Keratinocyte (primary cell): ENCODE data around the gene RIOK2. TPM values are rescaled to one million over a fixed set of nuclear protein-coding genes. Genes with fewer than 3 reads are reported as not detected.

ENCODE experiments used
- DNase-seq: peaks from one replicate; pipeline ENCODE4 v3.0.0-alpha.2; 2011; ENCODE audit warnings: low read depth, missing footprints, low spot score
- FAIRE-seq: peaks from 2 replicates; lab custom pipeline; 2011; peaks lifted over from hg19 to GRCh38; lab: Jason Lieb, UNC
- H2AFZ ChIP-seq: 2 replicates; pipeline ENCODE4 v1.6.0; 2012; ENCODE audit warnings: low read length, control low read depth, inconsistent platforms; ENCODE audit not compliant: control insufficient read depth
- H3K27ac ChIP-seq: 2 replicates; pipeline ENCODE4 v1.5.1; 2011; ENCODE audit warnings: low read length; ENCODE audit not compliant: control insufficient read depth, insufficient read depth
- H3K27me3 ChIP-seq: 3 replicates; pipeline ENCODE4 v1.6.0; 2011; ENCODE audit warnings: low read length; ENCODE audit not compliant: control insufficient read depth, insufficient read depth; ENCODE audit errors: extremely low read depth
- H3K36me3 ChIP-seq, 2 experiments: 2 replicates in 1 of 2; 3 replicates in 1 of 2; pipeline ENCODE4 v1.5.1; 2011; ENCODE audit warnings: low read length in 2 of 2, mild to moderate bottlenecking in 1 of 2; ENCODE audit not compliant: control insufficient read depth in 2 of 2, insufficient read depth in 2 of 2; ENCODE audit errors: extremely low read depth in 1 of 2
- H3K4me1 ChIP-seq: 3 replicates; pipeline ENCODE4 v1.5.1; 2011; ENCODE audit warnings: low read length; ENCODE audit not compliant: control insufficient read depth, insufficient read depth; ENCODE audit errors: extremely low read depth
- H3K4me2 ChIP-seq: 3 replicates; pipeline ENCODE4 v1.6.0; 2011; ENCODE audit warnings: low read depth, low read length; ENCODE audit not compliant: control insufficient read depth, insufficient read depth; ENCODE audit errors: extremely low read depth
- H3K4me3 ChIP-seq, 3 experiments: fragments of 200-600 bp in 1 of 3; sonication (generic) in 1 of 3; 2 replicates in 2 of 3; 3 replicates in 1 of 3; pipeline ENCODE4 v1.5.1; 2011 to 2016; ENCODE audit warnings: low read length in 3 of 3, mild to moderate bottlenecking in 3 of 3, control low read depth in 2 of 3, inconsistent platforms in 1 of 3, low read depth in 1 of 3, mixed read lengths in 1 of 3, mixed run types in 1 of 3, moderate library complexity in 1 of 3; ENCODE audit not compliant: control insufficient read depth in 2 of 3, insufficient read depth in 2 of 3; ENCODE audit errors: extremely low read depth in 1 of 3
- H3K79me2 ChIP-seq: 2 replicates; pipeline ENCODE4 v1.6.0; 2012; ENCODE audit warnings: low read length; ENCODE audit not compliant: control insufficient read depth, insufficient read depth
- H3K9ac ChIP-seq: 3 replicates; pipeline ENCODE4 v1.6.0; 2011; ENCODE audit warnings: low read length; ENCODE audit not compliant: control insufficient read depth, insufficient read depth; ENCODE audit errors: extremely low read depth
- H3K9me1 ChIP-seq: 3 replicates; pipeline ENCODE4 v1.6.0; 2011; ENCODE audit warnings: low read length; ENCODE audit not compliant: control insufficient read depth, insufficient read depth; ENCODE audit errors: extremely low read depth
- H3K9me3 ChIP-seq: 2 replicates; pipeline ENCODE4 v1.5.1; 2012; ENCODE audit warnings: low read depth, low read length; ENCODE audit not compliant: control insufficient read depth
- H4K20me1 ChIP-seq: 3 replicates; pipeline ENCODE4 v1.6.0; 2011; ENCODE audit warnings: low read length; ENCODE audit not compliant: control insufficient read depth, insufficient read depth; ENCODE audit errors: extremely low read depth
- CTCF ChIP-seq, 3 experiments: IDR thresholded peaks in 1 of 3; conservative IDR thresholded peaks in 1 of 3; optimal IDR thresholded peaks in 1 of 3; 2 replicates in 2 of 3; 3 replicates in 1 of 3; pipeline versions ENCODE3 to v1.5.1; 2011; ENCODE audit warnings: low read length in 3 of 3, mild to moderate bottlenecking in 3 of 3, moderate library complexity in 2 of 3, control low read depth in 1 of 3, inconsistent platforms in 1 of 3; ENCODE audit not compliant: insufficient read depth in 2 of 3; ENCODE audit errors: extremely low read depth in 1 of 3
- EZH2 ChIP-seq: IDR thresholded peaks from one replicate; pipeline ENCODE4 v1.6.1; 2012; ENCODE audit warnings: inconsistent platforms, mild to moderate bottlenecking, low read length, moderate library complexity
- dilution Hi-C: fragments of 300-500 bp; cut with MboI; formaldehyde crosslinking; loops from one replicate; pipeline ENCODE4 v1.7.0; 2020; ENCODE audit warnings: low sequenced_read_pairs; ENCODE audit not compliant: extremely low pct_ligation_motif_present
- polyA plus RNA-seq, 5 experiments: library from polyadenylated mRNA; depleted of rRNA in 3 of 5; stranded (reverse) in 3 of 5; stranded (forward) in 1 of 5; unstranded in 1 of 5; fragments of >200 nt; gene quantifications; 1 replicate in 1 of 5; 2 replicates in 3 of 5; 3 replicates in 1 of 5; pipeline versions ENCODE4 v1.2.1 to v1.2.3, GENCODE V29; 2011 to 2012; ENCODE audit warnings: missing spikeins in 2 of 5, low read depth in 1 of 5, low replicate concordance in 1 of 5

The RIOK2 gene
- polyA plus RNA-seq, 1 donor (not counting 4 experiments of a cell fraction or from before 2014, with no cell fraction given): 34.5 TPM

GRCh38 chr5:97229688-97230285 lies 46.7 kb upstream of the RIOK2 start:
- no peaks in the 10 kb centered on the region for H3K9me1 ChIP-seq
- H3K4me3 ChIP-seq: no peak overlapping the region
- no peak overlapping the region for H3K9ac ChIP-seq
- no peak overlapping the region for H3K27ac ChIP-seq
- FAIRE-seq (no peak), DNase-seq (no peak)
- no peak for TF ChIP-seq EZH2
- TF ChIP-seq CTCF (optimal IDR thresholded peaks at IDR 0.05 in 1 of 3, IDR thresholded peaks at IDR 0.05 in 1 of 3, conservative IDR thresholded peaks at IDR 0.05 in 1 of 3; ENCODE audit: extremely low read depth in 1 of 3, insufficient read depth in 2 of 3, low read length in 3 of 3): no peak
- no peaks in the 10 kb centered on the region for H3K4me1 ChIP-seq
- no peaks in the 10 kb centered on the region for H4K20me1 ChIP-seq
- no peak overlapping the region for H3K4me2 ChIP-seq
- dilution Hi-C loops: no loop called here
- H3K36me3 ChIP-seq: no peaks in the 10 kb centered on the region
- H3K27me3 ChIP-seq: no peaks in the 10 kb centered on the region
- H2AFZ ChIP-seq: no peak overlapping the region
- H3K9me3 ChIP-seq: no peaks in the 10 kb centered on the region
- H3K79me2 ChIP-seq: no peaks in the 10 kb centered on the region

GRCh38 chr5:97229196-97229595 lies 46.1 kb upstream of the RIOK2 start:
- TF ChIP-seq EZH2 (no peak), CTCF (optimal IDR thresholded peaks at IDR 0.05 in 1 of 3, IDR thresholded peaks at IDR 0.05 in 1 of 3, conservative IDR thresholded peaks at IDR 0.05 in 1 of 3; ENCODE audit: extremely low read depth in 1 of 3, insufficient read depth in 2 of 3, low read length in 3 of 3) (no peak)
- Histone ChIP-seq H3K27ac (no peak overlapping the region), H3K79me2 (no peaks in the 10 kb centered on the region), H4K20me1 (no peaks in the 10 kb centered on the region), H2AFZ (no peak overlapping the region), H3K9me1 (no peaks in the 10 kb centered on the region), H3K4me3 (no peak overlapping the region), H3K36me3 (no peaks in the 10 kb centered on the region), H3K4me2 (no peak overlapping the region), H3K4me1 (no peaks in the 10 kb centered on the region), H3K27me3 (no peaks in the 10 kb centered on the region), H3K9ac (no peak overlapping the region), H3K9me3 (no peaks in the 10 kb centered on the region)
- DNase-seq (no peak), FAIRE-seq (no peak)
- dilution Hi-C loops: no loop called here
